Right atrium auricular region (tissue), 2 donors: ENCODE measurements around the gene PPP1R12C. TPM values are rescaled to one million over a fixed set of nuclear protein-coding genes. Genes with fewer than 3 reads are reported as not detected.

ENCODE experiments used
- DNase-seq: peaks from one replicate; pipeline ENCODE4 v3.0.0-alpha.2; 2019; ENCODE audit warnings: low spot score
- H3K27ac ChIP-seq, 2 donors: fragments of 200-600 bp; sonication (generic); 1 replicate in 1 of 2; 2 replicates in 1 of 2; pipeline ENCODE4 v1.5.1; 2016 to 2019
- H3K27me3 ChIP-seq, 2 donors: fragments of 200-600 bp; sonication (generic); one replicate each; pipeline versions ENCODE4 v1.5.1 to v1.6.0; 2017 to 2019
- H3K36me3 ChIP-seq: fragments of 200-600 bp; sonication (generic); one replicate; pipeline ENCODE4 v1.5.1; 2016
- H3K4me1 ChIP-seq, 2 donors: fragments of 200-600 bp; sonication (generic); one replicate each; pipeline versions ENCODE4 v1.5.1 to v1.6.0; 2017 to 2019
- H3K4me3 ChIP-seq, 2 donors: fragments of 200-600 bp; sonication (generic); 1 replicate in 1 of 2; 2 replicates in 1 of 2; pipeline ENCODE4 v1.5.1; 2017 to 2019; ENCODE audit warnings: mild to moderate bottlenecking in 1 of 2, moderate library complexity in 1 of 2
- H3K9me3 ChIP-seq, 2 donors: fragments of 200-600 bp; sonication (generic); one replicate each; pipeline ENCODE4 v1.5.1; 2019
- total RNA-seq, 2 donors: library from RNA; depleted of rRNA; stranded (reverse); fragments of >200 nt; gene quantifications; one replicate each; pipeline ENCODE4 v1.1.0, GENCODE V29; 2016
- TF ChIP-seq, protein P1 (sequence below), 2 donors: fragments of 200-600 bp; sonication (generic); IDR thresholded peaks; one replicate each; pipeline ENCODE4 v1.5.1; 2019; ENCODE audit warnings: antibody characterized with exemption in 2 of 2

Gene PPP1R12C
- total RNA-seq, 2 donors from 2014 or later = 98.9 to 205 TPM

DNA sequence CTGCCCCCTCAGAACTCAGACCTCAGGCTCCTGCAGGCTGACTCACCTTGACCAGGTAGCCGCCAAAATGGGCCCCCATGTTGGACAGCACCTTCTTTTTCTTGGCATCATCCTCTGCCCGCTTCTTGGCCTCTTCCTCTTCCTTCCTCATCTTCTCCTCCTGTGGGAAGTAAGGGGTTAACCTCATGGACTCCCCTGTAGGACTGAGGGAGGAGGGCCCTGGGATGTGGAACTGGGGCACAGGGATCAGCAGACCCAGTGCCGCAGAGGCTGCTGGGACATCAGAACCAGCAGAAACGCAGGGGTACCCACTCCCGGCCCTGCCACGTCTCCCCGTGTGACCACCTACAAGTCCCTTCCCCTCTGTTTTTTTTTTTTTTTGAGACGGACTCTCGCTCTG is 20.5 kb upstream of the PPP1R12C start:
- no peaks in the 10 kb centered on the region for H3K4me1 ChIP-seq
- no peaks in the 10 kb centered on the region for H3K27me3 ChIP-seq
- no peak overlapping the region for H3K27ac ChIP-seq
- TF ChIP-seq, protein P1, sequence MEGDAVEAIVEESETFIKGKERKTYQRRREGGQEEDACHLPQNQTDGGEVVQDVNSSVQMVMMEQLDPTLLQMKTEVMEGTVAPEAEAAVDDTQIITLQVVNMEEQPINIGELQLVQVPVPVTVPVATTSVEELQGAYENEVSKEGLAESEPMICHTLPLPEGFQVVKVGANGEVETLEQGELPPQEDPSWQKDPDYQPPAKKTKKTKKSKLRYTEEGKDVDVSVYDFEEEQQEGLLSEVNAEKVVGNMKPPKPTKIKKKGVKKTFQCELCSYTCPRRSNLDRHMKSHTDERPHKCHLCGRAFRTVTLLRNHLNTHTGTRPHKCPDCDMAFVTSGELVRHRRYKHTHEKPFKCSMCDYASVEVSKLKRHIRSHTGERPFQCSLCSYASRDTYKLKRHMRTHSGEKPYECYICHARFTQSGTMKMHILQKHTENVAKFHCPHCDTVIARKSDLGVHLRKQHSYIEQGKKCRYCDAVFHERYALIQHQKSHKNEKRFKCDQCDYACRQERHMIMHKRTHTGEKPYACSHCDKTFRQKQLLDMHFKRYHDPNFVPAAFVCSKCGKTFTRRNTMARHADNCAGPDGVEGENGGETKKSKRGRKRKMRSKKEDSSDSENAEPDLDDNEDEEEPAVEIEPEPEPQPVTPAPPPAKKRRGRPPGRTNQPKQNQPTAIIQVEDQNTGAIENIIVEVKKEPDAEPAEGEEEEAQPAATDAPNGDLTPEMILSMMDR (IDR thresholded peaks at IDR 0.05) = no peak
- no peaks in the 10 kb centered on the region for H3K9me3 ChIP-seq
- H3K4me3 ChIP-seq = no peak overlapping the region
- peaks cover 4% of the 10 kb centered on the region for H3K36me3 ChIP-seq
- DNase-seq = no peak

DNA sequence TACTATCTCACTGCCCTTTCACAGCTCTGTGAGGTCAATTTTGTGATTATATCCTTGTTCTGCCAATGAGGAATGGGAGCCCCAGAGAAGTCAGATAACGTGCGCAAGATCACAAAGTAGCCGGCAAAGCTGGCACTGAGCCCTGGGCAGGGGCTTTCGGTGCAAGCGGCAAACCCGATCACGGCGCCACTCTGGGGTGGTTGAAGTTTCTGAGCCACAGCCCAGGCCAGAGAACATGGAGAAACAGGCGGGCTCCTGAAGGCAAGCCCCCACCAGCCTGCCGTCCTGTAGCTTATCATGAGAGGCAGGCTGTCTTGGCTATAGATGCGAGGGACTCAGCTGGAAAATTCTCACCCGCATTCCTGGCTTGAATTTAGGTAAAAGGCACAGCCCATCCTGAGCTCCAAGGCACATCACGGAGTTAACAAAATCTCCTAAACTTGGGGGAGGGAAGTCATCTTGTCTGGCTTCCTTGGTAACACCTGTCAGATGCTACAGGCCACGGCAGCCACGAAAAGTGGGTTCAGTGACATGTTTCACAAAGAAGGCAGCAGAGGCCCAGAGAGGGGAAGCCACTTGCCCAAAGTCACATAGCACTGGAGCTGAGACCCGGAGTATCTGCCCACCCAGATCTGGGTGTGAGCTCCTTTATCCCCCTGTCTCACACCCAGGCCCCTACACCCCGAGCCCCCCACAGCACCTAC is 19.1 kb upstream of the PPP1R12C start:
- H3K36me3 ChIP-seq = peaks cover 4% of the 10 kb centered on the region
- DNase-seq = no peak
- no peak overlapping the region for H3K27ac ChIP-seq
- TF ChIP-seq, protein P1 (IDR thresholded peaks at IDR 0.05) = no peak
- H3K27me3 ChIP-seq = no peaks in the 10 kb centered on the region
- H3K4me1 ChIP-seq = no peaks in the 10 kb centered on the region
- H3K4me3 ChIP-seq = no peak overlapping the region
- no peaks in the 10 kb centered on the region for H3K9me3 ChIP-seq

DNA sequence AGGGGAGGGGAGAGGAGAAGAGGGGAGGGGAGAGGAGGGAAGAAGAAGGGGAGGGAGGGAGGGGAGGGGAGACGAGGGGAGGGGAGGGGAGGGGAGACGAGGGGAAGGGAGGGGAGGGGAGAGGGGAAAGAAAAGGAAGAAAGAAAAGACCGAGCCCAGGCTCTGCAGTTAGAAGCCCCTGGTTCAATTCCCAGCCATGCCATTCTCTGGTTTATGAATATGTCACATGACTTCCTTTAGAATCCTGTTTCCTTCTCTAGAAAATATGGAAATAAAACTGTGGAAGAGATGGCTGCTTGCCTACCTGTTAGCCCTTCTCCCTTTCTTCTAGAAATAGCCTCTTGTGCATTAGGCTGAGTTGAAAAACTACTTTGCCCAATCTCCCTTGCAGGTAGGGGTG is 17.3 kb upstream of the PPP1R12C start:
- H3K27me3 ChIP-seq = no peaks in the 10 kb centered on the region

GRCh38 chr19:55133639-55134444 is 16.4 kb upstream of the PPP1R12C start:
- Histone ChIP-seq H3K4me3 (no peak overlapping the region), H3K4me1 (no peaks in the 10 kb centered on the region), H3K36me3 (peaks cover 4% of the 10 kb centered on the region), H3K27me3 (no peaks in the 10 kb centered on the region), H3K27ac (no peak overlapping the region), H3K9me3 (no peaks in the 10 kb centered on the region)
- TF ChIP-seq, protein P1 (IDR thresholded peaks at IDR 0.05) = no peak
- no peak for DNase-seq

More for the DNA sequence above, 17.3 kb upstream of the PPP1R12C start:
- DNase-seq = no peak
- H3K4me1 ChIP-seq = no peaks in the 10 kb centered on the region
- TF ChIP-seq, protein P1 (IDR thresholded peaks at IDR 0.05) = no peak
- H3K9me3 ChIP-seq = no peaks in the 10 kb centered on the region
- no peak overlapping the region for H3K27ac ChIP-seq
- H3K4me3 ChIP-seq = no peak overlapping the region
- peaks cover 4% of the 10 kb centered on the region for H3K36me3 ChIP-seq

- no peak for DNase-seq
- Histone ChIP-seq H3K4me3 (no peak overlapping the region), H3K36me3 (peaks cover 4% of the 10 kb centered on the region), H3K27ac (no peak overlapping the region), H3K9me3 (no peaks in the 10 kb centered on the region), H3K4me1 (no peaks in the 10 kb centered on the region), H3K27me3 (no peaks in the 10 kb centered on the region)
- TF ChIP-seq, protein P1 (IDR thresholded peaks at IDR 0.05) = peak in 1 of 2 donors; percentile 18
These were observed 15.2 kb upstream of the PPP1R12C start for GRCh38 chr19:55132453-55133129.
